IMR-90 (cell line): ENCODE results near the gene CCDC92. TPM values are rescaled to one million over a fixed set of nuclear protein-coding genes. Genes with fewer than 3 reads are reported as not detected.

ENCODE experiments used
- ATAC-seq: fragments of 200-7000 bp; cut with Tn5 transposase; 2 replicates; pipeline ENCODE4 v1.9.1; 2020; ENCODE audit warnings: low read depth, mild to moderate bottlenecking, moderate library complexity
- BruUV-seq: library from RNA; stranded (reverse); fragments of 400-500 nt; replicated peaks from 2 replicates; lab custom pipeline; 2021; lab: Mats Ljungman, UMichigan
- CTCF ChIA-PET: fragments of 300-600 bp; formaldehyde crosslinking; extraction: SDS; loops from one replicate; lab custom pipeline; 2021; ENCODE audit warnings: antibody characterized with exemption; lab: Yijun Ruan, JAX
- POLR2A ChIA-PET: fragments of 300-600 bp; sonication (Branson Sonifier 250); formaldehyde crosslinking; loops from one replicate; lab custom pipeline; 2022; ENCODE audit warnings: antibody characterized with exemption; ENCODE audit not compliant: unreplicated experiment; lab: Charles Lee
- DNase-seq: peaks from one replicate; pipeline ENCODE4 v3.0.0; 2013
- H2AFZ ChIP-seq: replicated peaks from 2 replicates; pipeline ENCODE3; 2013; ENCODE audit warnings: low read length, mild to moderate bottlenecking; ENCODE audit not compliant: poor library complexity
- H2AK5ac ChIP-seq: 2 replicates; pipeline ENCODE4 v1.6.1; 2013; ENCODE audit warnings: low read depth, low read length, inconsistent platforms
- H2AK9ac ChIP-seq: replicated peaks from 2 replicates; pipeline ENCODE3; 2013; ENCODE audit warnings: mild to moderate bottlenecking, low read depth, low read length, moderate library complexity; ENCODE audit not compliant: poor library complexity
- H2BK120ac ChIP-seq: 2 replicates; pipeline ENCODE4 v1.6.1; 2013; ENCODE audit warnings: low read depth, low read length, inconsistent platforms
- H2BK15ac ChIP-seq: 3 replicates; pipeline ENCODE4 v1.6.1; 2013; ENCODE audit warnings: low read depth, low read length, inconsistent platforms
- H2BK20ac ChIP-seq: 2 replicates; pipeline ENCODE4 v1.6.1; 2013; ENCODE audit warnings: low read depth, mild to moderate bottlenecking, inconsistent platforms, low read length, moderate library complexity
- H2BK5ac ChIP-seq: 2 replicates; pipeline ENCODE4 v1.6.1; 2013; ENCODE audit warnings: mild to moderate bottlenecking, low read depth, low read length, inconsistent platforms; ENCODE audit not compliant: poor library complexity, severe bottlenecking
- H3K14ac ChIP-seq: replicated peaks from 2 replicates; pipeline ENCODE4 v1.6.1; 2013; ENCODE audit warnings: low read depth, low read length, inconsistent platforms
- H3K18ac ChIP-seq: 2 replicates; pipeline ENCODE4 v1.6.1; 2013; ENCODE audit warnings: low read depth, low read length, control low read depth
- H3K23ac ChIP-seq: 2 replicates; pipeline ENCODE4 v1.6.1; 2013; ENCODE audit warnings: low read depth, low read length, inconsistent platforms
- H3K27ac ChIP-seq: 2 replicates; pipeline ENCODE4 v1.5.1; 2013; ENCODE audit warnings: mild to moderate bottlenecking, control low read depth, low read length; ENCODE audit not compliant: insufficient read depth
- H3K27me3 ChIP-seq: 2 replicates; pipeline ENCODE4 v1.6.1; 2013; ENCODE audit warnings: low read length; ENCODE audit not compliant: control insufficient read depth, insufficient read depth
- H3K36me3 ChIP-seq: 2 replicates; pipeline ENCODE4 v1.6.1; 2013; ENCODE audit warnings: low read length, mixed read lengths; ENCODE audit not compliant: control insufficient read depth, insufficient read depth
- H3K4ac ChIP-seq: 2 replicates; pipeline ENCODE4 v1.6.1; 2013; ENCODE audit warnings: low read depth, low read length, inconsistent platforms
- H3K4me1 ChIP-seq: 2 replicates; pipeline ENCODE4 v1.6.1; 2013; ENCODE audit warnings: low read length, mixed read lengths; ENCODE audit not compliant: control insufficient read depth, insufficient read depth
- H3K4me2 ChIP-seq: 2 replicates; pipeline ENCODE4 v1.6.1; 2013; ENCODE audit warnings: low read depth, mild to moderate bottlenecking, control low read depth, low read length, moderate library complexity
- H3K4me3 ChIP-seq: 2 replicates; pipeline ENCODE4 v1.5.1; 2013; ENCODE audit warnings: low read depth, mild to moderate bottlenecking, control low read depth, low read length, moderate library complexity; ENCODE audit not compliant: insufficient read depth
- H3K56ac ChIP-seq: 2 replicates; pipeline ENCODE4 v1.6.1; 2013; ENCODE audit warnings: low read length, inconsistent platforms; ENCODE audit not compliant: insufficient read depth; ENCODE audit errors: extremely low read depth
- H3K79me1 ChIP-seq, 2 experiments: 2 replicates each; pipeline ENCODE4 v1.6.1; 2013; ENCODE audit warnings: low read length in 2 of 2, inconsistent platforms in 1 of 2, low read depth in 1 of 2
- H3K9ac ChIP-seq: 2 replicates; pipeline ENCODE4 v1.6.1; 2013; ENCODE audit warnings: low read depth, low read length, control low read depth
- H3K9me1 ChIP-seq: 2 replicates; pipeline ENCODE4 v1.6.1; 2013; ENCODE audit warnings: low read length, inconsistent platforms; ENCODE audit not compliant: insufficient read depth
- H3K9me3 ChIP-seq: 2 replicates; pipeline ENCODE4 v1.6.1; 2013; ENCODE audit warnings: low read length; ENCODE audit not compliant: control insufficient read depth, insufficient read depth
- H4K20me1 ChIP-seq: 2 replicates; pipeline ENCODE4 v1.6.1; 2013; ENCODE audit warnings: low read length, inconsistent platforms; ENCODE audit not compliant: insufficient read depth
- H4K5ac ChIP-seq: 2 replicates; pipeline ENCODE4 v1.6.1; 2013; ENCODE audit warnings: mild to moderate bottlenecking, low read depth, low read length, control low read depth
- H4K8ac ChIP-seq, 2 experiments: 2 replicates each; pipeline ENCODE4 v1.6.1; 2013; ENCODE audit warnings: low read depth in 2 of 2, low read length in 2 of 2, control low read depth in 1 of 2, inconsistent platforms in 1 of 2
- H4K91ac ChIP-seq: 2 replicates; pipeline ENCODE4 v1.6.1; 2013; ENCODE audit warnings: low read depth, low read length, inconsistent platforms; ENCODE audit not compliant: insufficient read depth
- BHLHE40 ChIP-seq: fragments of 150-350 bp; IDR thresholded peaks from 2 replicates; pipeline ENCODE4 v1.6.1; 2016; ENCODE audit warnings: mild to moderate bottlenecking, low read depth, low read length
- CEBPB ChIP-seq: IDR thresholded peaks from 2 replicates; pipeline ENCODE4 v1.6.1; 2012; ENCODE audit warnings: low read depth, low read length, improper control_type of control experiment
- ELK1 ChIP-seq: fragments of 150-350 bp; IDR thresholded peaks from 2 replicates; pipeline ENCODE4 v1.6.1; 2016; ENCODE audit warnings: low read depth, mild to moderate bottlenecking, low read length, moderate library complexity, borderline replicate concordance
- FOS ChIP-seq: fragments of 150-350 bp; IDR thresholded peaks from 2 replicates; pipeline ENCODE4 v1.6.1; 2016; ENCODE audit warnings: low read depth, low read length
- MAFK ChIP-seq: IDR thresholded peaks from 2 replicates; pipeline ENCODE4 v1.6.1; 2012; ENCODE audit warnings: low read depth, low read length, improper control_type of control experiment
- MXI1 ChIP-seq: IDR thresholded peaks from 2 replicates; pipeline ENCODE4 v1.6.1; 2012; ENCODE audit warnings: low read depth, mild to moderate bottlenecking, low read length, moderate library complexity, borderline replicate concordance
- NFE2L2 ChIP-seq: fragments of 150-350 bp; IDR thresholded peaks from 2 replicates; pipeline ENCODE4 v1.6.1; 2016; ENCODE audit warnings: low read depth, mild to moderate bottlenecking, low read length
- POLR2A ChIP-seq: IDR thresholded peaks from 2 replicates; pipeline ENCODE4 v1.6.1; 2012; ENCODE audit warnings: mild to moderate bottlenecking, low read depth, low read length
- WGBS, 2 experiments: methylation state at CpG; one replicate each; pipeline versions ENCODE4 v1.1.5 to v1.1.7; 2013; ENCODE audit warnings: missing lambda C conversion rate in 2 of 2; ENCODE audit not compliant: insufficient read length in 1 of 2; ENCODE audit errors: extremely low coverage in 2 of 2; 5-methylcytosine and 5-hydroxymethylcytosine counted together
- dilution Hi-C: fragments of 300-500 bp; cut with HindIII; formaldehyde crosslinking; loops from one replicate; pipeline ENCODE4 v1.14.3; 2018; ENCODE audit warnings: low sequenced_read_pairs; ENCODE audit not compliant: unreplicated experiment
- in situ Hi-C: fragments of 300-500 bp; cut with MboI; formaldehyde crosslinking; loops from 3 replicates; pipeline ENCODE4 v1.14.3; 2019; ENCODE audit warnings: low sequenced_read_pairs, inconsistent platforms, mixed read lengths
- intact Hi-C: fragments of 100-400 bp; cut with micrococcal nuclease; formaldehyde crosslinking; loops from 2 replicates; pipeline ENCODE4 v1.10.0; 2022
- polyA plus RNA-seq, 3 experiments: library from polyadenylated mRNA; depleted of rRNA; stranded (reverse); fragments of >200 nt; gene quantifications; 2 replicates each; pipeline ENCODE4 v1.2.3, GENCODE V29; 2012; ENCODE audit warnings: low replicate concordance in 1 of 3
- total RNA-seq: library from RNA; depleted of rRNA; stranded (reverse); fragments of >200 nt; gene quantifications from 2 replicates; pipeline ENCODE4 v1.2.3, GENCODE V29; 2012

The CCDC92 gene
- total and polyA plus RNA-seq, 2 of the 4 experiments (the other 2 are of a cell fraction) = 5.7 to 55.5 TPM

- Histone ChIP-seq H3K18ac (no peak overlapping the region), H4K5ac (no peak overlapping the region), H3K27me3 (no peaks in the 10 kb centered on the region), H2AK9ac (no peak overlapping the region), H2BK120ac (no peak overlapping the region), H3K9me1 (peaks cover 15% of the 10 kb centered on the region; the same call in 1 of the 2 replicates), H3K4me2 (no peak overlapping the region), H3K23ac (no peak overlapping the region), H3K56ac (no peak overlapping the region), H3K4ac (no peak overlapping the region), H2BK5ac (no peak overlapping the region), H3K4me3 (no peak overlapping the region), H4K20me1 (peaks cover 4% of the 10 kb centered on the region), H4K8ac (no peak overlapping the region), H2BK15ac (no peak overlapping the region), H2AFZ (no peak overlapping the region), H3K9ac (no peak overlapping the region), H3K14ac (no peak overlapping the region), H3K4me1 (peaks cover 16% of the 10 kb centered on the region), H3K9me3 (peaks cover 6% of the 10 kb centered on the region), H3K27ac (no peak overlapping the region), H3K36me3 (peaks cover 53% of the 10 kb centered on the region), H4K91ac (no peak overlapping the region), H2BK20ac (no peak overlapping the region), H3K79me1 (peaks cover 0 to 30% of the 10 kb centered on the region in 2 experiments; a peak in 3 of 4 replicates), H2AK5ac (no peak overlapping the region)
- dilution Hi-C loops (no loop called here), intact Hi-C loops (no loop called here), in situ Hi-C loops (no loop called here)
- no peak for DNase-seq
- ChIA-PET CTCF (interaction anchor here (0.9 kb wide), 1 partner anchor 12 kb away, joined by 3 read pairs; no protein-coding TSS in a partner anchor), POLR2A (no interaction called here)
- ATAC-seq = no peak
- BruUV-seq = no TSS peak
- TF ChIP-seq ELK1 (no peak), FOS (no peak), MAFK (no peak), NFE2L2 (no peak), CEBPB (no peak), MXI1 (no peak), POLR2A (no peak), BHLHE40 (no peak)
- 96% methylated on average over 7 of the region's 16 CpGs; no CpG with 5 or more reads in 1 of the 2 experiments for WGBS, 2 experiments
Measured at GRCh38 chr12:123939716-123940626, 32.7 kb downstream of the CCDC92 start.
